GM13977 (cell line): ENCODE results near the gene FOXO3.

Source experiments
- DNase-seq: peaks from one replicate; pipeline ENCODE4 v3.0.0; 2012; ENCODE audit warnings: low spot score
- in situ Hi-C: fragments of 300-500 bp; cut with MboI; formaldehyde crosslinking; loops from one replicate; pipeline ENCODE4 v1.12.0; 2022; ENCODE audit warnings: low sequenced_read_pairs, low pct_unique_long_range_greater_than_20kb, mixed read lengths, inconsistent platforms; ENCODE audit not compliant: unreplicated experiment
- TF ChIP-seq, protein P1 (sequence below): IDR thresholded peaks from 2 replicates; pipeline ENCODE4 v1.5.1; 2012; ENCODE audit warnings: mild to moderate bottlenecking, control low read depth; ENCODE audit not compliant: insufficient read depth; ENCODE audit errors: extremely low read depth, missing control alignments

Gene FOXO3

DNA sequence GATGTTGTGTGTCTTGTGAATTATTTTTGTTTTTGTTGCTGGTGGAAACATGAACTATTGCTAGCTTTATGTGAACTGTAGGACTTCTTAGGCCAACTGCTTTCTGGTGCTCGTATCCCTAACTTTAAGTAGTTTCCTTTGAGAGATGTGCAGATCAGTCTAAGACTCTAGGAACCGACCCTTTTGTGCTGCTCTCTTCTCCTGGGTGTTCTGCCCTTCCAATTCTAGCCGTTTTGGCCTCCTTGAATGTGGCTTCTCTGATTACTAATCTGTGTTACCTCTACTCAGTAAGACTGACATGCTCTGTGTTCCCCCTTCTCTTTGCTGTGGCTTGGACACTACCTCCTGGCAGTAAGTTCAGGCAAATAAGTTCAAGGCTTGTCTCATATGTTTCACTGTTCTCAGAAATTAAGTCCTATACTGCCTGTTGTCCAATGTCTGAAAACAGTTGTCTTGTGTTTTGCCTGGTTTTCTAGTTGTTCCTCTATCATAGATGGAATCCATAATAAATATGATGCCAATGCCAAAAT lies 58.0 kb downstream of the FOXO3 start:
- TF ChIP-seq, protein P1, sequence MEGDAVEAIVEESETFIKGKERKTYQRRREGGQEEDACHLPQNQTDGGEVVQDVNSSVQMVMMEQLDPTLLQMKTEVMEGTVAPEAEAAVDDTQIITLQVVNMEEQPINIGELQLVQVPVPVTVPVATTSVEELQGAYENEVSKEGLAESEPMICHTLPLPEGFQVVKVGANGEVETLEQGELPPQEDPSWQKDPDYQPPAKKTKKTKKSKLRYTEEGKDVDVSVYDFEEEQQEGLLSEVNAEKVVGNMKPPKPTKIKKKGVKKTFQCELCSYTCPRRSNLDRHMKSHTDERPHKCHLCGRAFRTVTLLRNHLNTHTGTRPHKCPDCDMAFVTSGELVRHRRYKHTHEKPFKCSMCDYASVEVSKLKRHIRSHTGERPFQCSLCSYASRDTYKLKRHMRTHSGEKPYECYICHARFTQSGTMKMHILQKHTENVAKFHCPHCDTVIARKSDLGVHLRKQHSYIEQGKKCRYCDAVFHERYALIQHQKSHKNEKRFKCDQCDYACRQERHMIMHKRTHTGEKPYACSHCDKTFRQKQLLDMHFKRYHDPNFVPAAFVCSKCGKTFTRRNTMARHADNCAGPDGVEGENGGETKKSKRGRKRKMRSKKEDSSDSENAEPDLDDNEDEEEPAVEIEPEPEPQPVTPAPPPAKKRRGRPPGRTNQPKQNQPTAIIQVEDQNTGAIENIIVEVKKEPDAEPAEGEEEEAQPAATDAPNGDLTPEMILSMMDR: no peak
- no peak for DNase-seq
- in situ Hi-C loops: no loop called here

DNA sequence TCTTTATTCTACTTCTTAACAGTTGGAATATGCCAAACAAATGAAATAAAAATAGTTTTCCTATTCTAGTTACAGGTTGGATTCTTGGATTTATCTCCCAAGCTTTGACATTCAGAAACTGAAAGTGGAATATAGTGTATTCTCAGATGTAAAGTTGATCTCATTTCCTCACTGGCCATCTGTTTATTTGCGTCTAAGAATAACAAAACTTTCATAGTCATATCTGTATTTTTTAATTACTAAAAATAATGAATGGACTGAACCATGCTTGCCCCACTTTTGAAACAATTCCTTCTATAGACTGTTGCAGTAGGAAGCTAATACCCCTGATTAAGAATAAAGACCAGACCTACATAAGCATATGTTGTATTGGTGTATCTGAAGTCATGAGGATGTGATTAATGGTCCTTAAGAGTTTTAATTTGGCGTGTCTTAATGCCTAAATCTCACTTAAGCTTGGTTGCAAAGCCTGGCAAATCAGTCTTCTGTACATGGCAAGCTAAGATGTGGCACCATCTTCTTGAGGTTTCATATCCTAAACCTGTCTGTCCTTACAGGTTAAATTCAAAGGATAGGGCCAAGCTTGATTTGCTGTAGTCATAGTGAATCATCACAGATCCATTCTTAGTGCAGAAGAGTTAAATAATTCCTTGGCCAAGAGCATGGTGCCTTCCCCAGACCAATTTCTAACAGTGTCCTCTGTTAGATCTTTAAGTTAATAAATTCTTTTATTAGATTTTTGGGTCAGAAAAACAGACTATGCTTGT lies 58.9 kb downstream of the FOXO3 start:
- in situ Hi-C loops: no loop called here
- TF ChIP-seq, protein P1: no peak
- DNase-seq: no peak

DNA sequence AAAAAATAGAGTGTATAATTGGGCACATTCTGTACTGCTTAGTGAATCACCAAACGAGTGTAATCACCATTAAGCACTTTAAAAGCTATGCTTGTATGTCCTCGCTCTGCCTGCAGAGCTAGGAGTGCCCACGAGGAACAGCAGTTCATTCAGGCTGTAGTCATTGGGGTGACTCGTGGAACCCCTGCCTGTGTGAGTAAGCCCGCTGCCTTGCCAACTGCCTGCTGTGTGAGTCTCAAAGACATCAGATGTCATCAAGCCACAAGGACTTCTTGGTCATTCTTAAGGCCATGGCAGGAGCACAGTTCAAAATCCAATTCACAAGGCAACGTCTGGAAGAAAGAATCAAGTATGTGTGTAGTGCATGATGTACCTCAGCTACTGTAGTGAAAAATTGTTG lies 60.4 kb downstream of the FOXO3 start:
- DNase-seq: no peak
- TF ChIP-seq, protein P1: no peak
- in situ Hi-C loops: no loop called here

DNA sequence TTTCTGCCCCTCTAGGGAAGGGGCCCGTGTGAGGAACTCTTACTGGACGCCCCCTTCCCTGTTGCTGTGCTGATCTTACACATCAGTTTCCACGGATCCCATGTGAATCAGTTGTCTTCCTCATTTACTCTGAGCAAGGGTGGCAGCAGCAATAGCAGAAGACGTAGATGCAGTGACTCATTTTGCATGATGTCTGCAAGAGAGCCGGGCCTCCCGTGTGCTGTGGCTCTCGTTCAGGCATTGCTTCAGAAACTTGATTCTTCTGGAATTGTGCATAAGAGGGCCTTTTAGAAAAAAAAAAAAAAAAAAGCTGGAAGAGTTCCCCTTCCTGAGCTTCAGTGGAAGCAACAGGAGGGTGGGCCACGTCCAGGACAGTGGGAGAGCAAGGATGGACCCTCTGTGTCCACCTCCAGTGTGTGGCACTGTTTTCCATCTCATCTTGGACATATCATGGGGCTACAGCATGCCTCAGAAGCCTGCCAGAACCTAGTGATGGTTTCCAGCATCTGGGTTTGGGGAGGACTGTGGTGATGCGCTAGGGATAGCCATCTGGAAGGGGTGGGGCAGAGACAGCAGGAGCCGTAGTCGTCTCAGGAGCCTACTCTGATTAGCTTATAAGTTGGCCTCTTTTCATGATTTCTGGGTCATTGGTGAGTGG lies 62.1 kb downstream of the FOXO3 start:
- TF ChIP-seq, protein P1: no peak
- in situ Hi-C loops: no loop called here
- no peak for DNase-seq

DNA sequence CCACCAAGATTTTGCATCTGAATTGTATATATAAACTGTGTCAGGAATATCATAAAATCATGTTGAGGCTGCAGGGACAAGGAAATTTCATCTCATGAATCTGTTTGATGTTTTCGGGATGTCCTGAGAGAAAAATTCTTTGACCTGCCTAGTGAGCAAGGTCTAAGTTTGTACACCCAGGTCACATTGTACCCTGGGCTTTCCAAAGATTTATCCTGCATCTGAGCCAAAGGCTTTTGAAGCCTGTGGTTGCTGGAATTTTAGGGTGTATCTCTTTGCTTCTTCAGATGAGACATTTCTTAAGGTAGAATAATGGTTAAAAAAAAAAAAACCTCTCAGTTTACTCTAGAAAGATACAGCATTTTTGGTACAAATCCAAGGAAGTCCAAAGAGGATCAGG lies 63.3 kb downstream of the FOXO3 start:
- in situ Hi-C loops: no loop called here
- no peak for DNase-seq
- TF ChIP-seq, protein P1: no peak

DNA sequence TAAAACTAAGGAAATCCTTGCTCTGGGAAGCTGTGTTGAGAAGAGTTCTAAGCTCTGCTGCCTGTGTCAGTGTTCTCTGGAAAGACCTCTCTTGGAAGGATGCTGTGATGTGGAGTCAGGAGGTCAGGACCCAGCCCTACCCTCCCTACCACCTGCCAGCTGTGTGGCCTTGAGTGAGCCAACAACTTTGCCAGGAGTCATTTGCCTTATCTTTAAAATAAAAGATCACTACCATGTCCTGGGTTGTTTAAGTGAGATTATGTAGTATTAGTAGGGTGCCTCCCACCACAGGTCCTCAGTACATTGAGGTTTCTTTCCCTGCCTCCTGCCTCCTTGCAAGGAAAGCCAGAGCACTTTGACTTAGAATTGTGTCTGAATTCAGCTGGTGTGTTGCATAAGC lies 64.9 kb downstream of the FOXO3 start:
- in situ Hi-C loops: no loop called here
- DNase-seq: no peak
- TF ChIP-seq, protein P1: no peak
